OCI-LY1 (cell line): ENCODE results near the gene SLC25A21.

Experiments used
- CTCF ChIP-seq: fragments of 200-600 bp; sonication (generic), shearing (Covaris generic); IDR thresholded peaks from 2 replicates; pipeline ENCODE4 v1.5.1; 2017; ENCODE audit warnings: mild to moderate bottlenecking, antibody characterized with exemption, low read length, moderate library complexity, mixed read lengths
- EZH2 ChIP-seq: fragments of 200-600 bp; sonication (generic), shearing (Covaris generic); IDR thresholded peaks from 2 replicates; pipeline ENCODE4 v1.8.0; 2017; ENCODE audit warnings: borderline replicate concordance, mixed run types, mild to moderate bottlenecking, antibody characterized with exemption, low read length, moderate library complexity, mixed read lengths

- TF ChIP-seq EZH2 (no peak), CTCF (no peak)
These were observed 519.0 kb downstream of the SLC25A21 start for GRCh38 chr14:36653413-36653812.
